DOHH2 (cell line): ENCODE results near the gene SLC44A5.
"Not testable (repeated sequence)": the region's sequence is repeated elsewhere in the genome, so short reads cannot be mapped to it uniquely, and the experiment has no call there.

Experiments
- H3F3A ChIP-seq: fragments of 200-600 bp; sonication (generic), shearing (Covaris generic); 2 replicates; pipeline ENCODE4 v1.6.0; 2016; ENCODE audit warnings: antibody characterized with exemption, mild to moderate bottlenecking; ENCODE audit not compliant: control insufficient read depth, insufficient read depth
- H3K27ac ChIP-seq: fragments of 200-600 bp; sonication (generic); 2 replicates; pipeline ENCODE4 v1.5.1; 2014; ENCODE audit warnings: low read depth, mild to moderate bottlenecking, low read length, moderate library complexity
- H3K27me3 ChIP-seq: fragments of 200-600 bp; sonication (generic); 2 replicates; pipeline ENCODE4 v1.6.1; 2014; ENCODE audit warnings: mild to moderate bottlenecking, low read length, mixed read lengths; ENCODE audit not compliant: control insufficient read depth
- H3K36me3 ChIP-seq: fragments of 200-600 bp; sonication (generic); 2 replicates; pipeline ENCODE4 v1.6.1; 2014; ENCODE audit warnings: mild to moderate bottlenecking, low read length, moderate library complexity, mixed read lengths; ENCODE audit not compliant: control insufficient read depth
- H3K4me1 ChIP-seq: fragments of 200-600 bp; sonication (generic); 2 replicates; pipeline ENCODE4 v1.6.1; 2014; ENCODE audit warnings: mild to moderate bottlenecking, low read length, mixed read lengths; ENCODE audit not compliant: control insufficient read depth
- H3K4me2 ChIP-seq: fragments of 200-600 bp; sonication (generic); 2 replicates; pipeline ENCODE4 v1.6.0; 2014; ENCODE audit warnings: mild to moderate bottlenecking, low read length, moderate library complexity
- H3K4me3 ChIP-seq: fragments of 200-600 bp; sonication (generic); 2 replicates; pipeline ENCODE4 v1.5.1; 2014; ENCODE audit warnings: mild to moderate bottlenecking, low read length, mixed read lengths
- H3K79me2 ChIP-seq: fragments of 200-600 bp; sonication (generic); 2 replicates; pipeline ENCODE4 v1.6.1; 2014; ENCODE audit warnings: mild to moderate bottlenecking, low read length, mixed read lengths; ENCODE audit not compliant: control insufficient read depth
- H3K9me2 ChIP-seq: fragments of 200-600 bp; sonication (generic); replicated peaks from 2 replicates; pipeline ENCODE4 v1.6.1; 2014; ENCODE audit warnings: mild to moderate bottlenecking, low read length, mixed read lengths; ENCODE audit not compliant: control insufficient read depth
- H3K9me3 ChIP-seq: fragments of 200-600 bp; sonication (generic); 2 replicates; pipeline ENCODE4 v1.6.1; 2014; ENCODE audit warnings: antibody characterized with exemption, low read length, mixed read lengths; ENCODE audit not compliant: control insufficient read depth, insufficient read depth
- H4K20me1 ChIP-seq: fragments of 200-600 bp; sonication (generic); 2 replicates; pipeline ENCODE4 v1.6.0; 2014; ENCODE audit warnings: low read depth, mild to moderate bottlenecking, antibody characterized with exemption, low read length, moderate library complexity; ENCODE audit not compliant: control insufficient read depth, insufficient read depth
- CTCF ChIP-seq: fragments of 200-600 bp; sonication (generic); IDR thresholded peaks from one replicate; pipeline ENCODE4 v1.5.1; 2014; ENCODE audit warnings: antibody characterized with exemption, mild to moderate bottlenecking, low read depth, low read length; ENCODE audit not compliant: poor library complexity, severe bottlenecking
- EZH2phosphoT487 ChIP-seq: fragments of 200-600 bp; sonication (generic); IDR thresholded peaks from 2 replicates; pipeline ENCODE4 v1.6.1; 2017; ENCODE audit warnings: borderline replicate concordance, mild to moderate bottlenecking, antibody characterized with exemption, low read length, moderate library complexity, mixed read lengths

The SLC44A5 gene

GRCh38 chr1:75394386-75395139 lies 216.4 kb downstream of the SLC44A5 start:
- Histone ChIP-seq H3K4me3 (0 out of 2 replicates have a peak overlapping the region, but pooled peaks have one; percentile 7), H4K20me1 (no peaks in the 10 kb centered on the region), H3K9me2 (no peaks in the 10 kb centered on the region), H3K27me3 (no peaks in the 10 kb centered on the region), H3K79me2 (no peaks in the 10 kb centered on the region), H3K36me3 (peaks cover 5% of the 10 kb centered on the region), H3F3A (peaks cover 5% of the 10 kb centered on the region; the same call in 1 of the 2 replicates), H3K9me3 (peaks cover 12% of the 10 kb centered on the region), H3K4me2 (peak overlapping the region; percentile 27), H3K4me1 (peaks cover 41% of the 10 kb centered on the region), H3K27ac (no peak overlapping the region)
- no peak for TF ChIP-seq CTCF
- TF ChIP-seq EZH2phosphoT487: no peak

GRCh38 chr1:75392278-75392677 lies 218.6 kb downstream of the SLC44A5 start:
- TF ChIP-seq CTCF (no peak), EZH2phosphoT487 (no peak)
- H3K79me2 ChIP-seq: no peaks in the 10 kb centered on the region
- peak overlapping the region; percentile 82 for H3K27ac ChIP-seq
- peaks cover 46% of the 10 kb centered on the region for H3K4me1 ChIP-seq
- H3K9me3 ChIP-seq: peaks cover 12% of the 10 kb centered on the region
- no peaks in the 10 kb centered on the region for H3K9me2 ChIP-seq
- peaks cover 5% of the 10 kb centered on the region; the same call in 1 of the 2 replicates for H3F3A ChIP-seq
- H3K4me3 ChIP-seq: peak overlapping the region; percentile 49
- H4K20me1 ChIP-seq: no peaks in the 10 kb centered on the region
- peaks cover 5% of the 10 kb centered on the region for H3K36me3 ChIP-seq
- no peaks in the 10 kb centered on the region for H3K27me3 ChIP-seq
- peak overlapping the region; percentile 67 for H3K4me2 ChIP-seq

- not testable (repeated sequence) for H3F3A ChIP-seq, H3K27me3 ChIP-seq, H3K36me3 ChIP-seq, H3K27ac ChIP-seq, H4K20me1 ChIP-seq, H3K4me1 ChIP-seq, H3K79me2 ChIP-seq, H3K9me3 ChIP-seq, H3K9me2 ChIP-seq, H3K4me2 ChIP-seq, H3K4me3 ChIP-seq
These were observed 235.2 kb downstream of the SLC44A5 start for GRCh38 chr1:75375476-75376447.
